GM11168 (cell line): ENCODE data around the gene CCNI.
"Not testable (repeated sequence)": the region's sequence is repeated elsewhere in the genome, so short reads cannot be mapped to it uniquely, and the experiment has no call there.

ENCODE experiments used
- in situ Hi-C: fragments of 300-500 bp; cut with MboI; formaldehyde crosslinking; loops from one replicate; pipeline ENCODE4 v1.12.0; 2022; ENCODE audit warnings: low sequenced_read_pairs; ENCODE audit not compliant: unreplicated experiment

Gene CCNI

DNA sequence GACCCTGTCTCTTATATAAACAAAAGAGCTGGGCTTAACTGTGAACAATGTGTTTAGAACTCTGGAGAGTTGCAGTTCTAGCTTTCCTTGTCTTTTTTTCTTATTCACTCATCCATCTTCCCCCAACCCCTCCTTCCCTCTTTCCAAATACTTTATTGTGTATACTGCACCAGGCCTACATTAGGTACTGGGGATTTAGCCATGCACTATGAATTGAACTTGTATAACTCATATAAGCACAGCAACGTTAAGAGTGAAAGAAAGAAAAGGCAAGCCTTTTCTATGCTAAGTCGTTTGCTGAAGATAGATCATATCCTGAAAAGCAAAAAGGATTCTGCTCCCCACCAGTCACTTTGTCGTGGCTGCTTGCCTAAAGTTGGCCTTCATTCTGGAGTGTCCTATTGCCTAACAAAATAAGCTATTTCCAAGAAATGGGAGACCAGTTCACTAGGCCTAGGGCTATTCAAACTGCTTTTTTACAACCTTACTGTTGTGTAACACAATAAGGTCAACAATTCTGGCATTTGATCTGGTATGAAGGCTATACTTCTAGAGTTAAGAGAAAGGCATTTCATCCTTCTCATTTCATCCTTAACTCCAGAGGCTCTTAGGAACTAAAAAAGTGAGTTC lies 32.2 kb downstream of the CCNI start:
- in situ Hi-C loops = no loop called here

DNA sequence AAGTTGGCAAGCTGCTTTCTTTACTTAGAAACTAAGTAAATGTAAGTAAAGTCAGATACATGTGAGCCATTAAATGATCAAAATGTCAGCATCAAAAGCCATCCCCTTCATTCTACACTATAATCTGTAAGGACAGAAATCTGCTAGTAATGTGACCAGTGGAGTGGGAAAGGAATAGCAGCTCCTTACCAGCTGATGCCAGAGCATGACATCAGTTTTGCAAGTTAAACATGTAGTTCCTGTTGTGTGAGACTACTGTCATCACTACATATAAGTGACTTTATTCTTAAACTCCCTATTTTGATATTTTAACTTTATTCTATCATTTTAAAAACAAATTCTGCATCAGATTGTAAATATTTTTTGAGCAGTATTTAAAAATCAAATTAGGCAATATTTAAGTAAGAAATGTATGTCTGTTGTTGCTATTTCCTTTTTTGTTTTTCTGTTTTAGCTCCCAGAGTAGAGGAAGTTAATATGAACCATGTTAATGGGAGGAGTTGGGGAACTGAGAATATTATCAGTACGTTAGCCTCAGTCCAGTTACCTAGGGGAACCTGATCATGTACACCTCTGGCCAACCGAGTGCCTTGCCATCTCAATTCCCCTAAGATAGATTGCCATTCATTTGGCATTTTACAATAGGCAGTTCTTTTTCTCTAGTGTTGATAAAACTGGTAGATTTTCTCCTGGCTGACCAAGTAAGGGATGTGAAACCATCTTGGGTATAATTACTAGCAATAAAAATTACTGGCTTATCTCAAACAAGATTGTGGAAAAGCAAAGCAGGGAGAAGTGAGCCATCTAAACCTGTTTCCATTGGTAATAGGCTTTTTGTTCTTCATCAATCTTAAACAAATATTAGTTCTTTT lies 34.7 kb downstream of the CCNI start:
- in situ Hi-C loops = no loop called here

DNA sequence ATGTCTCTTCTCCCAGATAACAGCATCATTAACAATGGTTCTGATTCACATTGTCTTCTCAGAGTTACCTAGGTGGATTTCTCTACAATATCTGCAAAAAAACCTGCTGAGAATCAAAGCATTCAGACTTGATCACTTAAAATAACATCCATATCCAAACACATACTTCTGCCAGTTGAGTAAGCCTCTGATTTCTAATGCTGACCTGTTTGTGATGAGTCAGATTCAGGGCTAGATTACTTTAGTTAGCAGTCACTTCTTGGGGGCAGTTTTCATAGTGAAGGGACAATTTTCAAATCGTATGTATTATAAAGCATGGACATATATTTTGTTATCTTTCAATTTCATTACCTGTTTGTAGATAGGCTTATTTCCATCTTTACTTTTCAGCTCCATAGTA lies 35.5 kb downstream of the CCNI start:
- in situ Hi-C loops = no loop called here

DNA sequence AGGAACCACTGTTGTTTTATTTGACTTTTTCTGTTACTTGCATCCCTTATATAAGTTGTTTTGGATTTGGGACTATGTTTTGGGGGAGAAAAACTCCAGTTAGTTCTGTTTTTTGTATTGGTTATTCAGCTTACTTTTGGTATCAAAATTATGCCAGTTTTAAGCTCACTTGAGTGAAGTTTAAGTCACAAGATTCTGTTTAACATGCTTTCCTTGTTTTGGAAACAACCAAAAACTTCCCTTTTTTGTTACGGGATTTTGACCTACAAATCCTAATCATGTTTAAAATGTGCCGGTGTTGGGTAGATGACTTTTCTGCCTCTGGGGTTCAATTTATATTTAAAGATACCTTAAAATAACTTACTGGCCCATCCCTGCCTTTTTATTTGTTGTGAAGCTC lies 36.0 kb downstream of the CCNI start:
- in situ Hi-C loops = no loop called here

DNA sequence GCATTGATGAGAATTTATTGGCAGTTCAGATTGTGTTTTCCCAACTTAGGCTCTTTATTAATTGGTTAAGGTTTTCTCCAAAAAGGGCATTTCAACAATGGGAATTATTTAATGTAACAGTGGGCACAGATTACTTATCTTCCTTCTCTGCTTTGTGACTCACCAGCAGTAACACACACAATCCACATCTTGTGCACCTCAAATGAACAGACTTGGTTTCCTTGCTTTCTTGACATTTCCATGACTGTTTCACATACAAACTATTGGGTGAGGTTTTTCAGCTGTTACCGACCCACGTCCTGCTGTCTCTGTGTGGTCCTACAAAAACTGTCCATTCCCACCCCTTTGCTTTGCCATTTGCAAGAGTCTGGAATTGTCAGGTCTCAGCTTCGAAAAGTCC lies 38.1 kb downstream of the CCNI start:
- in situ Hi-C loops = no loop called here

DNA sequence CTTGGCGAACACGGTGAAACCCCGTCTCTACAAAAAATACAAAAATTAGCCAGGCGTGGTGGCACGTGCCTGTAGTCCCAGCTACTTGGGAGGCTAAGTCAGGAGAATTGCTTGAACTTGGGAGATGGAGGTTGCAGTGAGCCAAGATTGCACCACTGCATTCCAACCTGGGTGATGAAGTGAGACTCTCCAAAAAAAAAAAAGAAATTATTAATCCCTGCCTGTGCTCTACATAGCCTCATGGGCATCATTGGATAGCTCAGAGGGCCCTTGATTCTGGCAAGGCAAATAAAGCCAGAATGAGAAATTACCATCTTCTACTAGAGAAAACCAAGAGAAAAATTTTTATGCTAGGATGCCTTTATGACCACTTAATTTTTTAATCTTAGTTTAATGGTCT lies 38.6 kb downstream of the CCNI start:
- in situ Hi-C loops = not testable (repeated sequence)

DNA sequence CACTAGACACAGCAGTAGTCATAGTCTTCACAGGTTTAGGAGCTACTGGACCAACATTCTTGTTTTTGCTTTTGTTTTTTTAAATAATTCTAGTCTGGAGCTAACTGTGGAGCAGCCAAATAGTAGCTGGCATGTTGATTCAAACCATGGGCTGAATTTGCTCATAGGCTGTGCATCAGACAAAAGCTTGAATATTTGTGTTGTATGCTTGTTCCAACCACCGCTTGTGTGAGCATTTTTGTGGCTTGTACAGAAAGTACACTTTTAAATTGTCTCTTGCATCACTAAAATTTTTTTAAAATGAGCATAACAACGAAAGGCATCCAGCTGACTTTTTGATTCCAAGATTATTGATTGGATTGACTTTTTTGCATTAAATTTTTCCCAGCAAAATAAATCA lies 39.6 kb downstream of the CCNI start:
- in situ Hi-C loops = no loop called here

DNA sequence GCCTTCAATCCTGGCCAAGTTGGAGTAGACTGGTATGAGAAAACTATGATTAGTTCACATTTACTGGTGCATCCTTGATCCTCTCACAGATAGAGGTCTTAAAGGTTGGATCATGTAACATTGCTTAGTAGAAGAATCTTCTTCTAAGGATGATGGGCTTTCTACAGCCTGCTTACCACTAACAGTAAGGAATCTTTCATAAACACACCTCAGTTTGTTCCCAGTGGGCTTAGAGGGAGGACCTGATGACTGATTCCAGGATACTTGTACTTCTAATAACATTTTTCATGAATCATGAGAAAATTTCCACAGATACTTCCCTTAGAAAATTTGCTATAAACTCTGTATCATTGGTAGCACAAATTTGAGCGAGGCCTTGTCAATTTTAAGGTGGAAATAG lies 40.6 kb downstream of the CCNI start:
- in situ Hi-C loops = no loop called here

DNA sequence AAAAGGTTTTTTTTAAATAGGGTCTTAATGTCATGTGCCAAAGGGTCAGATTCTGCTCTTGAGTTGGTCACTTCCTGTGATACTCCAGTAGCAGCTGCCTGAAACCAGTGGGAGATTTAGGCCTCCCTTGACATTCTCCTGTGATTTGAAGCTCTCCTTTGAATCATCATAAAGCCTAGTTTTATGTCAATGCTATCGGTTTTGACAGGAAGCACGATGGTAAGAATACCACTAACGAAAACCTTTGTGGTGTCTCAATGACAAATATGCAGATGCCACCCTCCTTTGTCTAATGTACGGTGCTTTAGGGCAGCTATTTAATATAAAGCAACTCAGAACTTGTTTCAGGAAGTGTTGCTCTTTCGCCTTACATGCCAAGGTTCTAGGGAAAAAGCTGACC lies 44.2 kb downstream of the CCNI start:
- in situ Hi-C loops = no loop called here

DNA sequence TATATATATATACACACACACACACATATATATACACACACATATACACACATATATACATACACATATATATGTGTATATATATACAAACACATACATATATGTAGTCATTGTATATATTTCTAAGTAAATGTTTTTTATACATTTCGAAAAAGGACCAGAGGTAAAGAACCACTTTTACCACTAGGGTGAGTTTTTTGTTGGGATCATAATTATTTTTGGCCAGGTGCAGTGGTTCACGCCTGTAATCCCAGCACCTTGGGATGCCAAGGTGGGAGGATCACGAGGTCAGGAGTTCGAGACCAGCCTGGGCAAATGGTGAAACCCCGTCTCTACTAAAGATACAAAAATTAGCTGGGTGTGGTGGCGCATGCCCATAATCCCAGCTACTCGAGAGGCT lies 46.0 kb downstream of the CCNI start:
- in situ Hi-C loops = not testable (repeated sequence)

DNA sequence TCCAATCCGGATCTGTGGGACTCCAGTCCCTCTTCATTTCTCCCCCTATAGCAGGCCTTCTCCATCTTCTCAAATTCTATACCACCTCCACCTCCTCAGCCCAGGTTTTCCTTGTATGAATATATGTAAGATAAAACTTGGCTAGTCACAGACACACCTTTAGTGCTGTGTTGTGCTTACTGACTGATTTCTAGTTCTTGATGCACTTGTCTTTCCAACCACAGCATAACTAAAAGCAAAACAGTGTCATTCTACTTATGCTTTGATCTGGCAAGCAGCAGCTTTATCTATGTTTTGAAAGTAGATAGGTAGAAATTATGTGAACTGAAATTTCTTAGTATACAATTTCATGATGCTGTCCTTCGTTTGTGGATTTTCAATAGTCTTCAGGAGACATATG lies 47.5 kb downstream of the CCNI start:
- in situ Hi-C loops = no loop called here

DNA sequence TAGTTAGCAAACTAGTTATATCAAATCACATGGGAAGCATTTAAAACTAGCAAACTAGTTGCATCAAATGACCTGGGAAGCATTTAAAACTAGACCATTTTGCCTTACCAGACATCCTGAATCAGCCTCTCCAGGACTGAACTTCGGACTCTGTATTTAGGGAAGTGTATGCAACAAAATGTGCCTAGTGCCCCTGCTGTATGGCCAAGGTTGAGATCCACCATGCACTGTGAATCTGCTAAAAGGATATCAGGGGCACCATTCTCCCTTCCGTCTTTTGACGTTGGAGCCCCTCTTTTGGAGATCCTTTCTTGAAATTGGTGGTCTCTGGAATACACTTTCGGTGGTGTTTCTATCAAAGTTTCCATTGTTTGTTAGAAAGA lies 49.5 kb downstream of the CCNI start:
- in situ Hi-C loops = no loop called here

DNA sequence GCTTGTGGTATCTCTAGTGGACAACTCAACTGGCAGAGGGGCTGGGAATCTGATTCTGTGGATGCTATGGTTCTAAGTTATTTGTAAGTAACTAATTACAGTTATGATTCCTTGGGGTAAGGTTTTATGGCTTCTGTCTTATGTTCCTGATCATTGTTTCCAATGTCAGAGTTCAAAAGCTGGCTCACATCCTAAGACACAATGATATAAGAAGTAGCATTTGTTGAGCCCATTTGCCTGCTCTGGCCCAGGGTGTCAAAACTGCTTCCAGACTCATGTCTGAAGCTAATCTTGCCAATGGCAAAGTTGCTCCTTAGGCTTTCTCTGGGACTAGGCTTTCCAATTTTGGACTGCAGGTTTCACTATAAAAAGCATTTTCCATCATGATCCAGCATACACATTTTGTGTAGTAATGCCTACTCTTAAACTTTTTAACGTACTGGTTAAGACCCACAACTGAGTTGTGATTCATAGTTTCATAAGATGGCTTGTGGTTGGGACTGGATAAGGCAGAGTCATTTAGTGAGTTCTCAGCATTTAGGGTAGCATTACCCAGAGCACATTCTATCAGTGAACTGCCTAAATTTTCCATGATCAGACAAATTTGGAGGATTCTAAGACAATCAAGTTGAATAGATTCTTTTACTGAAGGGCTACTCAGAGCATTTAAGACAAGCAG lies 50.0 kb downstream of the CCNI start:
- in situ Hi-C loops = no loop called here

DNA sequence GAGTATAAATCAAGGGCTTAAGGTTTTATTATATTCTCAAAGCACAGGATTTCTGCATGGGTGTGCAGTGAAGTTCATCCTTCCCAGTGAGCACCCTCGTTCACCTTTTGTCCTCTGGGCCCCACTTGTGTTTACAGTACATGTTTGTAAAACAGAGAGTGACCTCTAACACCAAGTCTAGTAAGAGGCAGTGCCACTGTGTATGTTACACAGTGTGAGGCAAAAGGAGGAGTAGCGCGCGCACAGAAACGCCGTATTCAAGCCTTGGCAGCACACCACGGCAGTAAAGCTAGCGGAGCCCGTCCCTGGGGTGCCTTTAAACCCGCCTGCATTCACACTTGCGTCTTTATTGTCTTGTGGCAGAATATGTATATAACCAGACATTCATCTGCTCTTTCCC lies 51.9 kb downstream of the CCNI start:
- in situ Hi-C loops = no loop called here

DNA sequence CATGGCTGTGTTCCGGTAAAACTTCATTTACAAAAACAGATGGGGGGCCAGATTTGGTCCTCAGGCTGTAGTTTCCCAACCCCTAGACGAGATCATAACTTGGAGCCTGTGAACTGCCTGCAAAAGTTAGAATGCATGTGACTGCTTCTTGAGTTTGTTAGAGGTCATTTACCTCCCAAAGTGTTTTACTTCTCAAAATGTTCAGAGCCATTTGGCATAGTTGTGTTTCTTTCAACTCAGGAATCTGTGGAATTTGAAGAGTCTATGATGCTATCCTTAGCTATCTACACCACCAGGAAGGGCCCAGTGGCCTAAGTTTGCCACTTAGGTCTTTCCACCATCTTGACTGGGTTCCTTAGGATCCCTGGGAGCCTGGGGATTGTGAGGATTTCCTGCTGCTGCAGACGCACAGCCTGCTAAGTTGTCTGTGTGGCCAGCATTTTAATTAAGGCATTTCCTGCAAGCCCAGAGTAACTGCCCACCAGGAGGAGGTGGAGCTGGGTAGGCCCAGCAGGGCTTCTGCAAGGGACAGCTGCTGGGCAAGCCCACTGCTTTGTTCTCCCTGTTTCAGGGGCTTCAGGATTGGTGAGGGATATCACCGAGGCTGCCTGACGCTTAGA lies 53.1 kb downstream of the CCNI start:
- in situ Hi-C loops = no loop called here

DNA sequence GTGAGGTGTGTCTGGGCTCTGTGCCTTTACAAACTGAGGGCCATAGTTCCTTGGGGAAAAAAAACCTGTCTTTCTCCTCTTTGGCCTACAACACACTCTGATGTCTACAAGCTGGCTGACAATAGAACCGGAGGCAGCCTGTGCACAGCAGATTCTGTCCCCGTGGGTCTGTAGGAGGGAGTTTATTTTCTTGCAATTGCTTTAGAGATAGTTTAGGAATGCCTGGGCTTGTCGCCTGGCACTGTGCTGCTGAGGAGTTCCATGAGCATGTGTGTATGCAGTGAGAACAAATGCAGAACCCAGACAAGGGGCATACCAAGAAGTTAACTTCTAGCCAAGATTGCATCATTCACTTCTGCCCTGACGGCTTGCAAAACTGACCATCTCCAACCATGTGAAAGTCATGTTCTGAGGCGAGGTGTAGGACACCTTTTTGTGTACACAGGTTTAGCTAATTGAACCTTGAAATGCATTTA lies 54.1 kb downstream of the CCNI start:
- in situ Hi-C loops = no loop called here

DNA sequence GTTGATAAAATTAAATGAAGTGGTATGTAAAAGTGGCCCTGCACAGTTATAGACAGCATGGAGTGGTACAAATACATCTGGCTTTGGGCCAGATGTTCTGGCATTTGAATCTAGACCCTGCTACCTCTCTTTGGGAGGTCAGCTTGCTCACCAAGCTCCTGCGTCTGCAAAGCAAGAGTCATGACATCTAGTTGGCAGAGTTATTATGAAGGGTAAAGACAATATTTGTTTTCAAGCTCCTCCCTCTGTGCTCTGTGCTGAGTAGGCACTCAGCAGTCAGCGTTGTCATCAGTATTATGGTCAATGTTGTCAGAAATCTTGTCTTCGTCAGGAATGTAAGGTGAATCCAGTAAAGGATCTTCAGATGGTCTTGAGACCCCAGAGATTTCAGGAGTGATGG lies 55.8 kb downstream of the CCNI start:
- in situ Hi-C loops = no loop called here

DNA sequence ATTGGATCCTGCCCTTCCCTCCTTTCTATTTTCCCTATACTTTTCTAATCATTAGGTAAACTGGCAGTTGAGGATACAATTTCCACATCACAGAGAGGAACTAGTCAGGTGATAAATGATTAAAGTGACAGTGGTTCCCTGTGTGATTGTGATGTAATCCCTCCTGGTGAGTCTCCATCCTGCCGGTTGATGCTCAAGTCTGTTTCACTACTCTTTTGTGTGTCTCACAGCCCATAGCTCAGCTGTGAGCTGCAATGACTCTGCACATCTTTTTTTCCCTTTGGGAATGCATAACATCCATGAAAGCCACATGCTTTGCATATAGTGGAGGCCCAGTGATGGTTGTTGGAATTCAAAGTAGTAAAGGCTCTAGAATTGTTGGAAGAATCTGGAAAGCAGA lies 60.4 kb downstream of the CCNI start:
- in situ Hi-C loops = no loop called here

DNA sequence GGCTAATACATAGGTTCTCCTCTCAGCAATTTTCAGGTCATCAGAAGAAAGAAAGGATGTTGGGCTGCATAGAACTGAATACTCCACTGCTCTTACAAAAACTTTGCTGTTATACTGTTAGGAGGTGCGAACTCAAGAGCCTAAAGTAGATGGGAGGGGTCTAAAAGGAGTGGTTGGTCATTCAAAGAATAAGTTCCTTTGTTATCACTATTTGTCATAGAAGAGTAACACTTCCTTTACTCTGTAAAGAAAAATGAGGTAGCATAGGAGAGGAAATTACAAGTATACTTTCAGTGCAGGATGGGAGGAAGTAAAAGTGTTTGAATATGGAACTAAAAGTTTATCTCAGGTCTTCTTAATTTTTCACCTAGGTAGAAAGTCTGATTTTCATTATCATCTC lies 61.5 kb downstream of the CCNI start:
- in situ Hi-C loops = no loop called here

DNA sequence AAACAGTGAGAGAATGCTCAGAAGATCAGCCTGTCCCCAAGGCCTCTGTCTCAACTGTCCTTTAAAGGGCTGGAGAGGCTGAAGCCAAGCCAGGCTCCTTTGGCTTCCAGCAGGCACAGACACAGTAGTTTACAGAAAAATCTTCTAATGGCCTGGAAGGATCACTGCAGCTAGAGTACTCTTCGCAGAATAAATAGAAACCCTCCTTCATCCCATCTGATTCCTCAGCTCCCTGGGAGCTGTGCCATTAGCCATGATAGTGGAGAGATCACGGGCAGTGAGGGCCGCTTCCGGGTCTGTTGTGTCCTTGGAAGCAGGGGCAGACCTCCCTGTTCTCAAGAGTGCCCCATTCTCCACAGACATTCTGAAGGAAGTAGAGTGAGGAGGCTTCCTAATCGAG lies 63.1 kb downstream of the CCNI start:
- in situ Hi-C loops = no loop called here

DNA sequence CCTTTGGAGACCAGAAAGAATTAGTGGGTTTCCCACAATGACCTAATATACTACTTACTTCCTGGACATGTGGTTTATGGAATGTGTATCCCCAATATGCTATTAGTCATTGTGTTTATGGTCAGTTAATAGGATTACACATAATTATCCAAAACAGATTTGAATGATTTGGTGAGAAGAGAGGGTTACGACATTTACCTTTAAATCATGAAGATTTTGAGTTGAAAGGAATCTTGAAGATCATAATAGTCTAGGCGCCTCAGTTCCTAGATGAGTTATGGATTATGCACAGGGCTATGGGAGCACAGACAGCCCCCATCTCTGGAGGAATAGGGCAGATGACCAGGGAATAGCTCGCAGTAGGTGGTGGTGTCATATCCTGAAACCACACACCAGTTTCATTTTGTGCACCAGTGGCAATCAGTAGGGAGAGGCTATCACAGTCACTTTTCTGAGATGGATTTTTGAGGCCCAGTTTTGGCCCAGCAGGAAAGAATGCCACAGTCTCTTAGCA lies 64.9 kb downstream of the CCNI start:
- in situ Hi-C loops = no loop called here
